Activated CD8-positive, alpha-beta memory T cell treated with anti-CD3 and anti-CD28 coated beads for 24 hours (primary cell): ENCODE data around the gene ADAM15.

ENCODE experiments used
- DNase-seq: peaks from one replicate; pipeline ENCODE4 v3.0.0-alpha.2; 2020

Gene ADAM15

GRCh38 chr1:155050560-155051341, at the start of gene ADAM15:
TSS of gene ADAM15 (plus strand) at chr1:155051316. CDS start at chr1:155051387, 71 bp downstream.
- DNase-seq = peak; percentile 93

GRCh38 chr1:155001425-155001674, 49.8 kb upstream of the ADAM15 start:
- DNase-seq = no peak

- DNase-seq = peak; percentile 98
Measured at GRCh38 chr1:155001675-155002463, 49.2 kb upstream of the ADAM15 start.

GRCh38 chr1:155002464-155003226, 48.5 kb upstream of the ADAM15 start, which contains the start of gene ZBTB7B:
TSS of gene ZBTB7B (plus strand) at chr1:155002802. CDS start at chr1:155014661, 11,859 bp downstream.
- no peak for DNase-seq

- peak; percentile 70 for DNase-seq
Measured at GRCh38 chr1:155003227-155003765, 47.8 kb upstream of the ADAM15 start.

GRCh38 chr1:155003766-155004351, 47.3 kb upstream of the ADAM15 start:
- no peak for DNase-seq

- no peak for DNase-seq
Measured at GRCh38 chr1:155004352-155005075, 46.6 kb upstream of the ADAM15 start.

- DNase-seq = no peak
Measured at GRCh38 chr1:155005076-155006011, 45.8 kb upstream of the ADAM15 start.

- DNase-seq = peak; percentile 74
Measured at GRCh38 chr1:155006601-155007101, 44.5 kb upstream of the ADAM15 start.

- no peak for DNase-seq
Measured at GRCh38 chr1:155007251-155007828, 43.8 kb upstream of the ADAM15 start.

- DNase-seq = no peak
Measured at GRCh38 chr1:155008015-155008941, 42.8 kb upstream of the ADAM15 start.

- no peak for DNase-seq
Measured at GRCh38 chr1:155009221-155009711, 41.9 kb upstream of the ADAM15 start.

GRCh38 chr1:155009742-155010141, 41.4 kb upstream of the ADAM15 start:
- no peak for DNase-seq

- DNase-seq = no peak
Measured at GRCh38 chr1:155010211-155010918, 40.8 kb upstream of the ADAM15 start.

GRCh38 chr1:155011004-155011416, 40.1 kb upstream of the ADAM15 start:
- no peak for DNase-seq

- no peak for DNase-seq
Measured at GRCh38 chr1:155011437-155012025, 39.6 kb upstream of the ADAM15 start.

GRCh38 chr1:155012026-155012546, 39.0 kb upstream of the ADAM15 start:
- DNase-seq = no peak
